Heart left ventricle (tissue), 13 donors: ENCODE data around the gene ZNF771.

Experiments
- CTCF ChIP-seq, 12 donors: fragments of 200-600 bp; sonication (generic) in 4 of 12; IDR thresholded peaks; one replicate each; pipeline versions ENCODE4 v1.5.0 to v1.8.0; 2018 to 2022; ENCODE audit warnings: antibody characterized with exemption in 12 of 12, mild to moderate bottlenecking in 5 of 12
- POLR2A ChIP-seq, 2 donors: fragments of 450-650 bp; IDR thresholded peaks; one replicate each; pipeline ENCODE4 v1.6.1; 2017; ENCODE audit warnings: antibody characterized with exemption in 2 of 2, mild to moderate bottlenecking in 2 of 2, moderate library complexity in 2 of 2
- donor health status: ischemic (EF 13 %, LVEDD 7.1; RV severe dilation, severe dysfunction).
- donor health status: DM: no; HTN: yes; CAD: no.
- donor health status: DM: no; HTN: no; CAD: no.
- donor health status: ischemic (EF 25% LVEDD 6.9; RV normal size, moderate dysfunction).
- donor health status: ischemic (EF 25% LVEDD 5.7; RV mildly dilated, moderate dysfunction).
- donor health status: ischemic (EF 35%, LVEDD 5.7; RV mildly dilated, moderate dysfunction).
- donor health status: nonischemic (EF 11% LVEDD 7.7; RV severe dilation, severe dysfunction).
- donor health status: DM: yes; HTN: yes; CAD: no.
- donor health status: PGD.
- donor health status: ischemic (EF 29% LVEDD 5.4; RV normal size, mild dysfunction).
- donor health status: nonischemic (EF 23%, LVEDD 6.1; RV moderate dilation, normal function).

DNA sequence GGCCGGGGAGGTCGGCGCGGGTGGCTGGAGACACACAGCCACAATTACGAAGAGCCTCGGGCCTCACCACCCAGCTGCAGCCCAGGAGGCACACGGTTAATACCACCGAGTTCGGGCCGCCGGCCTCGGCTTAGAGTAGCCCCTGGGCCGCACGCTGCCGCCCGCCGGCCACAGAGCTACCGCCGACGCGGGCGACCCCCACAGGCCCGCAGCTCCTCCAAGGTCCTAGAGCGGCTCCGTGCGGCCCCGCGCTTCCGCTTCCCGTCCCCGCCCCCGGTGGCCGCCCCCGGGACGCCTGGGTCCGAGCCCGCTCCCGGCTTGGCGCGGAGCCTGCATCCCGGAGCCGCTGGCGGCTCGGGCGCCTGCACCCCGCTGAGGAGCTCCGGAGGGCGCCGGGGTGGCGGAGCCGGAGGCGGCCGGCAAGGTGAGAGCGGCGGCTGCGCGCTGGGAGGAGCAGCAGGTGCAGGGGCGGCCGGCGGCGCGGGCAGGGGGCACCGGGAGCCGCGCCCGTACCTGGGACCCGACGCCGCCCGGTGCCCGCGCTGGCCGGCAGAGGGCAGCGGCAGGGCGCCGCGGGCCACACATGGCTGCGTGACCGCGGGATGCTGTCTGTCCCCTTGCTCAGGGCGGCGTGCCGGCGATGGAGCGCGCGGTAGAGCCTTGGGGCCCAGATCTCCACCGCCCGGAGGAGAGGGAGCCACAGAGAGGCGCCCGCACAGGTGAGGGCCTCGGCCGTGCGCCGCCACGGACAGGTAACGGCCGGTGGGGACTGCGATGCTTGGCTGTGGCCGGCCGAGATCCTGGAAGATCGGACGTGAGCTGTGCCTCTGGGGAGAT is 12.0 kb upstream of the ZNF771 start, which contains the start of gene ZNF48:
- TF ChIP-seq CTCF (IDR thresholded peaks at IDR 0.05), result peak in 8 of 12 donors; percentile 20 to 56 (median 41)
- peak in 1 of 2 donors; percentile 47 for TF ChIP-seq POLR2A (IDR thresholded peaks at IDR 0.05)
